GM21786 (cell line): ENCODE data around the gene CMTM1.
A peak's percentile ranks its signal among the peaks of the same experiment; 100 is the strongest.

Experiments used
- ATAC-seq: cut with Tn5 transposase; IDR thresholded peaks from one replicate; pipeline ENCODE4 v1.9.1; 2021; ENCODE audit not compliant: unreplicated experiment

CMTM1 gene

GRCh38 chr16:66566051-66566901 lies at the start of gene CMTM1:
CMTM1 (plus strand) TSS chr16:66566439; CDS start chr16:66566514, 75 bp downstream.
- ATAC-seq: no peak

GRCh38 chr16:66516509-66516807 lies 49.8 kb upstream of the CMTM1 start:
- no peak for ATAC-seq

GRCh38 chr16:66516808-66517585 lies 49.2 kb upstream of the CMTM1 start:
- peak; percentile 99 for ATAC-seq

- ATAC-seq: no peak
Observed at GRCh38 chr16:66517586-66518263, 48.5 kb upstream of the CMTM1 start.

- no peak for ATAC-seq
Observed at GRCh38 chr16:66519482-66520373, 46.5 kb upstream of the CMTM1 start.

GRCh38 chr16:66520406-66521170 lies 45.7 kb upstream of the CMTM1 start:
- no peak for ATAC-seq

- ATAC-seq: no peak
Observed at GRCh38 chr16:66521252-66521713, 45.0 kb upstream of the CMTM1 start.

GRCh38 chr16:66521951-66522771 lies 44.1 kb upstream of the CMTM1 start:
- peak; percentile 44 for ATAC-seq

GRCh38 chr16:66522816-66523590 lies 43.2 kb upstream of the CMTM1 start:
- ATAC-seq: no peak

- peak; percentile 44 for ATAC-seq
Observed at GRCh38 chr16:66523861-66524354, 42.3 kb upstream of the CMTM1 start.

- ATAC-seq: peak; percentile 71
Observed at GRCh38 chr16:66524601-66525164, 41.6 kb upstream of the CMTM1 start.

GRCh38 chr16:66525396-66526180 lies 40.7 kb upstream of the CMTM1 start:
- no peak for ATAC-seq

GRCh38 chr16:66528294-66528693 lies 37.9 kb upstream of the CMTM1 start:
- ATAC-seq: no peak

- no peak for ATAC-seq
Observed at GRCh38 chr16:66529475-66529874, 36.8 kb upstream of the CMTM1 start.

GRCh38 chr16:66534376-66534799 lies 31.9 kb upstream of the CMTM1 start:
- no peak for ATAC-seq

- no peak for ATAC-seq
Observed at GRCh38 chr16:66536525-66536924, 29.7 kb upstream of the CMTM1 start.

GRCh38 chr16:66537236-66537635 lies 29.0 kb upstream of the CMTM1 start:
- no peak for ATAC-seq
